ENCODE measurements around the gene CASK. TPM values are rescaled to one million over a fixed set of nuclear protein-coding genes. Genes with fewer than 3 reads are reported as not detected.

CASK gene
- total RNA-seq, 1 donor, result 65.6 TPM

DNA sequence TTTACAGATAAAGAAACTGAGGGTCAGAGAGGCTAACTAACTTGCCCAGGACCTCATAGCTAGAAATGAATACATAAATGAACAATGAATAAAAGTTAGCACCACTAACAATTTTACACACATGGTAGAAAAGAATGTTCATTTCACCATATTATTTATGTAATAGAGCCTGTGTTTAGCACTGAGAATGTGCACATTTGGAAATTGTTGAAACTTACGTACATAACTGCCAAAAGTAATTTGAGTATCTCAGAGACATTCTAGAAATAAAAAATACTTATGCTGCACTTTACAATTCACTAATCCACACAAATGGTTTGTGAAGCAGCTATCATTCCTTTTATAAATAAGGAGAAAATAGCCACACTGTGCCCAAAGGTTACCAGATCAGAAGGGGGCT is 9.9 kb downstream of the CASK start:
- DNase-seq (ENCODE audit: low read depth), result no peak
- TF ChIP-seq, protein P1, sequence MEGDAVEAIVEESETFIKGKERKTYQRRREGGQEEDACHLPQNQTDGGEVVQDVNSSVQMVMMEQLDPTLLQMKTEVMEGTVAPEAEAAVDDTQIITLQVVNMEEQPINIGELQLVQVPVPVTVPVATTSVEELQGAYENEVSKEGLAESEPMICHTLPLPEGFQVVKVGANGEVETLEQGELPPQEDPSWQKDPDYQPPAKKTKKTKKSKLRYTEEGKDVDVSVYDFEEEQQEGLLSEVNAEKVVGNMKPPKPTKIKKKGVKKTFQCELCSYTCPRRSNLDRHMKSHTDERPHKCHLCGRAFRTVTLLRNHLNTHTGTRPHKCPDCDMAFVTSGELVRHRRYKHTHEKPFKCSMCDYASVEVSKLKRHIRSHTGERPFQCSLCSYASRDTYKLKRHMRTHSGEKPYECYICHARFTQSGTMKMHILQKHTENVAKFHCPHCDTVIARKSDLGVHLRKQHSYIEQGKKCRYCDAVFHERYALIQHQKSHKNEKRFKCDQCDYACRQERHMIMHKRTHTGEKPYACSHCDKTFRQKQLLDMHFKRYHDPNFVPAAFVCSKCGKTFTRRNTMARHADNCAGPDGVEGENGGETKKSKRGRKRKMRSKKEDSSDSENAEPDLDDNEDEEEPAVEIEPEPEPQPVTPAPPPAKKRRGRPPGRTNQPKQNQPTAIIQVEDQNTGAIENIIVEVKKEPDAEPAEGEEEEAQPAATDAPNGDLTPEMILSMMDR (IDR thresholded peaks at IDR 0.05; ENCODE audit: insufficient read depth, low read depth, low read length), result no peak
- H3K4me3 ChIP-seq (ENCODE audit: low read depth, low read length), result no peak overlapping the region

DNA sequence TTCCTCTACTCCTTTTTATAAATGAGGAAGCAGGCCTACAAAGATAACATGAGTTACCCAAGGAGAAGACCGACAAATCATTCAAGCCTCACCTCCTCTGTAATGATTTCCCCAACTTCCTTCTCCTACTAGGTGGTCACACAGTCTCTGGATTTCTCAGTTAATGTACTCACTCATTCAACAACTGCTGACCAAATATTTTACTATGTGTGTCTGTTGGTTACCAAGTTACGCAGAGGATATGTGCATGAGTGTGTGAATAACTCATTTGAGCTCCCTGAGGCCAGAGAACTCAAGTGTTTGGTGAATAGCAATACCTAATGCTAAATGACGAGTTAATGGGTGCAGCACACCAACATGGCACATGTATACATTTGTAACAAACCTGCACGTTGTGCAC is 10.4 kb downstream of the CASK start:
- no peak for DNase-seq (ENCODE audit: low read depth)
- H3K4me3 ChIP-seq (ENCODE audit: low read depth, low read length), result no peak overlapping the region
- TF ChIP-seq, protein P1 (IDR thresholded peaks at IDR 0.05; ENCODE audit: insufficient read depth, low read depth, low read length), result no peak

DNA sequence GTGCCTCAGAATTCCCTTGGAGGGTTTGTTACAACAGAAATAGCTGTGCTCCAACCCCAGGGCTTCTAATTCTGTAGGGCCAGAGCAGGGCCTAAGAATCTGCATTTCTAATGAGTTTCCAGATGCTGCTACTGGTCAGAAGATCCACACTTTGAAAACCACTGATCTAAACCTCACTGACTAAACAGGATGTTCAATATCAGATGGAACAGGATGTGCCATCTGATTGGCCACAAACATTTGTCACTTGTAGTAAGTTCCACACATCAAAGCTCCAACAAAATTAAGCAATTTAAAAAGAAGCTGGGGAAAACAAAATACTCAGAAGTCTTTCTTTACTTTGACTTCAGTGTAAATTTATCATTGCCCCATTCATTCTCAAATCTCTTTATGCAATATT is 14.3 kb downstream of the CASK start:
- DNase-seq (ENCODE audit: low read depth), result no peak
- TF ChIP-seq, protein P1 (IDR thresholded peaks at IDR 0.05; ENCODE audit: insufficient read depth, low read depth, low read length), result no peak

GRCh38 chrX:41906515-41907187 is 16.7 kb downstream of the CASK start:
- TF ChIP-seq, protein P1 (IDR thresholded peaks at IDR 0.05; ENCODE audit: insufficient read depth, low read depth, low read length), result no peak
- DNase-seq (ENCODE audit: low read depth), result no peak
- no peak overlapping the region for H3K4me3 ChIP-seq (ENCODE audit: low read depth, low read length)

More for the DNA sequence above, 14.3 kb downstream of the CASK start:
- no peak overlapping the region for H3K4me3 ChIP-seq (ENCODE audit: low read depth, low read length)

DNA sequence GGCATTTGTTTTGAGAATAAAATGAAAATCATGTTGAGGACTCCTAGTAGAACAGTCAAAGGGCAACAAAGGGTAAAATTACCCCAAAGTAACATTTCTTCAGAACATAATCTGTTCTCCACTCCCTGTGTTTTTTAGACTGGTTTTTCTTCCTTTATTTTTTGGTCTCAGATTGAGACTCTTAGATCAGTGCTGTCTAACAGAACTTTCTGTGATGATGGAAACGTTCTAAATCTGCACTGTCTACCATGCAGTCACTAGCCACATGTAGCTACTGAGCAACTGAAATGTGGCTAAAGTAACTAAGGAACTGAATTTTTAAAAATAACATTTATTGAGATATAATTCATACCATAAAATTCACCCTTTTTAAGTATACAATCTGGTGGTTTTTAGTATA is 19.8 kb downstream of the CASK start:
- H3K4me3 ChIP-seq (ENCODE audit: low read depth, low read length), result no peak overlapping the region
- TF ChIP-seq, protein P1 (IDR thresholded peaks at IDR 0.05; ENCODE audit: insufficient read depth, low read depth, low read length), result no peak
- no peak for DNase-seq (ENCODE audit: low read depth)

DNA sequence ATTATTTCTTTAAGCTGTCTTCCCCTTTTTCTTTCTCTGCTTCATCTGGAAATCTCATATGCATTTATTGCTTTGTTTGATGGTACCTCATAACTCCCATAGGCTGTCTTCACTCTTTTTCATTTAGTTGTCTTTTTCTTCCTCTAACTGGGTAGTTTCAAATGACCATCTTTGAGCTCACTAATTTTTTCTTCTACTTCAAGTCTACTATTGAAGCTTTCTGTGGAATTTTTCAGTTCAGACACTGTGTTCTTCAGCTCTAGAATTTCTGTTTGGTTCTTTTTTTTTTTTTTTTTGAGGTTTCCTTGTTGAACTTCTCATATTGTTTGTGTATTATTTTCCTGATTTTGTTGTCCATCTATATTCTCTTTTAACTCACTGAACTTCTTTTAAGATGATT is 23.0 kb downstream of the CASK start:
- no peak overlapping the region for H3K4me3 ChIP-seq (ENCODE audit: low read depth, low read length)
- no peak for DNase-seq (ENCODE audit: low read depth)
- TF ChIP-seq, protein P1 (IDR thresholded peaks at IDR 0.05; ENCODE audit: insufficient read depth, low read depth, low read length), result no peak

DNA sequence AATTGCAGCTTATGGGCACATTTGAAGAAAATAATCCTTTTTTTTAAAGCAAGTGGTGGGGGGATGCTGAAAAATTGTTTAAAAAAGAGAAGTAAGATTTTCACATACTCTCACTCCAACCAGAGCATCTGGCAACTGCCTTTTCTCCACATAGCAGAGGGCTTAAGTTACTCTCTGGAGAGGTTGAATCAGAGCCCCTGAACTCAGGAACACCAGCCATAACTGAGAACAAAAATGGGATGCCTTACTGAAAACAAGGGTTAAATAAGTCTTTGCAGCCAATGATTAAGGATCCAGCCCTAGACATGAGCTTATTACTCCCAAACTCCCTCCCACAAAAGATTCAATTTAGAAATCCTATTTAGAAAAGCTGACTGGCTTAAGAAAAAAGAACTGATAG is 27.5 kb downstream of the CASK start:
- H3K4me3 ChIP-seq (ENCODE audit: low read depth, low read length), result no peak overlapping the region
- TF ChIP-seq, protein P1 (IDR thresholded peaks at IDR 0.05; ENCODE audit: insufficient read depth, low read depth, low read length), result no peak
- DNase-seq (ENCODE audit: low read depth), result no peak

Measured in fibroblast of villous mesenchyme (primary cell).